ENCODE measurements around the gene CEP112.
"Not testable (repeated sequence)": the region's sequence is repeated elsewhere in the genome, so short reads cannot be mapped to it uniquely, and the experiment has no call there.

CEP112 gene

DNA sequence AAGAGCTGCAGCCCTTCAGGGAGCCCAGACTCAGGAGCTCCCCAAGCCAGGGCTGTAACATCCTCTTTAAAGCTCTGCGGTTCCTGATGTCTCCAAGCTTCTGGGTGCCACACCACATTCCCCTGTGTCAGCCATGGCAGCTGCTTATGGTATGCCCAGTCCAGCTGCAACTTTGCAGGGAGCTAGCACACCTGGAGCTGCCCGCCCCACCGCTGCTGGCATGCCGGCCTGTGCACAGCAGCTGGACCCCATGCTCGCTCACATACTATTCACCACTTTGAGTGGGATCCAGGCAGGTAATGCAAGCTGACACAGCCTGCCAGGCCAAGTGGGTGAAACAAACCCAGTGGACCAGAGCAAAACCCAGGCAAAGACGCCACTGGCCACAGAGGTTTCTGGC lies 324.9 kb downstream of the CEP112 start:
- DNase-seq = no peak

DNA sequence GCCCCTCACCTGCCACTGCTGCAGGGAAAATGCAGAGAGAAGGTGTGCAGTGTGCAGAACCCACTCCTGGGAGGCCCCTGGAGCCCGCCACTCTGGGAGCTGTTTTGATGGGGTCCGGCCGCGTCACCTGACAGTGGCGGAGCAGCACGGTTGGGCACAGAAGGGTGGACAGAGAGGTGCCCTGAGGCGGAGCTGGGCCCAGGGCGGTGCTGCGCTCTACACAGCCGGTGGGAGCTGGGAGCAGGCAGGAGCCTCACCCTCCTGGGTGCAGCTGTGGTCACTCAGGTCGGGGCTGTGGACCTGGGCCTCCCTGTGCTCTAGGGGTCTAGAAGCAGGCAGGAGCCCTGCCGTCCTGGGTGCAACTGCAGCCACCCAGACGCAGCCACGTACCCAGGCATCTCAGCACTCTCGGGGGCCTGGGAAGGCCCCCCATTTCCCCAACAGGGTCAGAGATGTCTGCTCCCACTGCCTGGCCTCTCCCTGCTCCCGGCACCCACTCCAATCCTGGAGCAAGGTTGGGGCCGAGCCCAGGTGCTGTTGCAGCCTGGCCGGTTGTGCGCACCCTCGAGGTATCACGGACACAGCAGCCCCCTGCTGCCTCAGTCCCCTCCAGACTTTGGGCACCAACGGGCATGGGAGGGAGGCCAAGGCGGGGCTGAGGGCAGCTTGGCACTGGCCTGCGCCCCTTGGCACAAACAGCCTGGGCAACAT lies 326.1 kb downstream of the CEP112 start:
- no peak for DNase-seq

GRCh38 chr17:65864394-65864793 lies 327.5 kb downstream of the CEP112 start:
- DNase-seq = no peak

DNA sequence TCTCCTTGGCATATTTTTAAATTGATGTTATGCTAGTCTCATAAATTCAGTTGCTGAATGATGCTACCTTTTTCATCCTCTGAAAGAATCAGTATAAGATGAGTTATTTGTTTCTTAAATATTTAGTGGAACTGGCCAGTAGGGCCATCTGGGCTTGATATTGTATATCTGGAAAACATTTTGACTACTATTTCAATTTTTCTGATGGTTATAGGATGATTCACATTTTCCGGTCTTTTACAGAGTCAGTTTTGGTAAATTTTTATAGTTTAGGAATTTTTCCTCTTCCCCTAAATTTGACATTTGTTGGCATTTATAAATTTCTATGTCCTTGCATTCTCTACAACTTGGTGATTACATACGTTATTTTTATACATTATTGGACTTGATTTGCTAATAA lies 334.2 kb downstream of the CEP112 start:
- no peak for DNase-seq

DNA sequence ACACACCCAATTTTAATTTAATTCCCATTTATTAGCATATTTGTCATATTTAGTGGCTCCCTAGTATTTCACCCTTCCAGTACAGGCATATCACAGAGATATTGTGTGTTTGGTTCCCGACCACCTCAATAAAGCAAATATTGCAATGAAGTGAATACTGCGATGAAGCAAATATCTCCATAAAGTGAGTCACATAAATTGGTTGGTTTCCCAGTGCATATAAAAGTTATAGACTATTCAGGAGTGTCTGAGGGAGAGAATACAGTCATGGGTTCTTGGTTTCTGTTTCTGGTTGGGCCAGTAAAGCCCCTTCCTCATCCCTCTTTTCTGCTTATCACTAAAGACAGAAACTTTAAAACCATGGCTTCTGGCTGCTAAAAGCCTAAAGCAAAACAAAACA lies 335.1 kb downstream of the CEP112 start:
- no peak for DNase-seq

GRCh38 chr17:65855675-65856074 lies 336.3 kb downstream of the CEP112 start:
- no peak for DNase-seq

GRCh38 chr17:65855245-65855644 lies 336.7 kb downstream of the CEP112 start:
- DNase-seq = no peak

DNA sequence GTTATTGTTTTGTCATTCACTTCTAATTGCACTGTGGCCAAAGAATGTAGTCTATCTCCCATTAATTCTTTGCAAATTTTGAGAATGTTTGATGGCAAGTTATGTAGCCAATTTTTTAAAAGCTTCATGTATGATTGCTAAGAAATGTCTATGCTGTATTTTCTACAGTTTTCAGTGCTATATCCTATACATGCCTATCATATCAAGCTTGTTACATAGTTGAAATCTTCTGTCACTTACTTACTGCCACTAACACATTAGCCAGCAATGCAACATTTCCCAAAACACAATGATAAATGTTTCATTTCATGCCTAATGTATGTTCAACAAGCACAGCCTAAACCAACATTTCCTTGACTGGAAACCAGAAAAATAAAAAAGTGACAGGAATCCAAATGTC lies 338.1 kb downstream of the CEP112 start:
- no peak for DNase-seq

- no peak for DNase-seq
Observed at GRCh38 chr17:65852911-65853310, 339.0 kb downstream of the CEP112 start.

DNA sequence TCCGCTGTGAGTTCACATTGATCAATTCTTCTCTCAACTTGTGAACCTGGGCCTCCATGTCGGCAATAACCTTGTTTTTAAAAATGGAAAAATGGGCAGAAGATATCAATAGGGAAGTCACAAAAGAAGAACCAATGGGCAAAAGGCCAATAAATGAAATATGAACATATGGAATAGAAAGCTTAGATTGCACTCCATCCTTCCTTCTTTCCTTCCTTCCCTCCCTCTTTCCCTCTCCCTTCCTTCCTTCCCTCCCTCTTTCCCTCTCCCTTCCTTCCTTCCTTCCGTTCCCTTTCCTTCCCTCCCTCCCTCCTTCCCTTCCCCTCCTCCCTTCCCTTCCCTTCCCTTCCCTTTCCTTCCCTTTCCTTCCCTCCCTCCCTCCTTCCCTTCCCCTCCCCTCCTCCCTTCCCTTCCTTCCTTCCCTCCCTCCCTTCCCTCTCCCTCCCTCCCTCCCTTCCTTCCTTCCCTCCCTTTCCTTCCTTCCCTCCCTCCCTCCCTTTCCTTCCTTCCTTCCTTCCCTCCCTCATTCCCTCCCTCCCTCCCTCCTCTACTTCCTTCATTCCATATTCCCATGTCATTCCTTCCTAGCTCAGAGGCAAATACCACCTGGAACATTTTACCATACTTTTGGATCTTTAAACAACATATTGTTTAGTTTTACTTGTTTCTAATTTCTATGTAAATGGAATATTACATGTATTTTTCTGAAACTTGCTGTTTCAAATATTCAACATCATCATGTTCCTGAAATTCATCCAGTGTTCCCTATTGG lies 339.8 kb downstream of the CEP112 start:
- no peak for DNase-seq

GRCh38 chr17:65850486-65850885 lies 341.4 kb downstream of the CEP112 start:
- no peak for DNase-seq

- no peak for DNase-seq
Observed at GRCh38 chr17:65848751-65849150, 343.2 kb downstream of the CEP112 start.

DNA sequence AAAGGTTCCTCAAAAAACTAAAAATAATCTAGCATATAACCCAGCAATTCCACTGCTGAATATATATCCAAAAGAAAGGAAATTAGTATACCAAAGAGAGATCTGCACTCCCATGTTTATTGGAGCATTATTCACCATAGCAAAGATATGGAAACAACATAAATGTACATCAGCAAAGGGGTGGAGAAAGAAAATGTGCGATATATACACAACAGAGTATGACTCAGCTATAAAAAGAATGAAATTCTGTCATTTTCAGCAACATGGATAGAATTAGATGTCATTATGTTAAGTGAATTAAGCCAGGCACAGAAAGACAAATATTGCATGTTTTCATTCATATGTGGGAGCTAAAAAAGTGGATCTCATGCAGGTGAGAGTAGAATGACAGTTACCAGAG lies 350.8 kb downstream of the CEP112 start:
- DNase-seq = no peak

GRCh38 chr17:65837232-65837631 lies 354.7 kb downstream of the CEP112 start:
- not testable (repeated sequence) for DNase-seq

DNA sequence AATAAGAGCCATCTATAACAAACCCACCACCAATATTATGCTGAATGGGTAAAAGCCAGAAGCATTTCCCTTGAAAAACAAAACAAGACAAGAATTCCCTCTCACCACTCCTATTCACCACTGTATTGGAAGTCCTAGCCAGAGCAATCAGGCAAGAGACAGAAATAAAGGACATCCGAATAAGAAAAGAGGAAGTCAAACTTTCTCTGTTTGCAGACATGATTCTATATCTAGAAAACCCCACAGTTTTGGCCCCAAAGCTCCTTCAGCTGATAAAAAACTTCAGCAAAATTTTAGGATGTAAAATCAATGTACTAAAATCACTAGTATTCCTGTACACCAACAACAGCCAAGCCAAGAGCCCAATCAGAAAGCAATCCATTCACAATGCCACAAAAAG lies 358.7 kb downstream of the CEP112 start:
- DNase-seq = no peak

- DNase-seq = no peak
Observed at GRCh38 chr17:65830356-65830755, 361.6 kb downstream of the CEP112 start.

- DNase-seq = not testable (repeated sequence)
Observed at GRCh38 chr17:65826577-65826976, 365.4 kb downstream of the CEP112 start.

GRCh38 chr17:65824901-65825300 lies 367.0 kb downstream of the CEP112 start:
- DNase-seq = no peak

DNA sequence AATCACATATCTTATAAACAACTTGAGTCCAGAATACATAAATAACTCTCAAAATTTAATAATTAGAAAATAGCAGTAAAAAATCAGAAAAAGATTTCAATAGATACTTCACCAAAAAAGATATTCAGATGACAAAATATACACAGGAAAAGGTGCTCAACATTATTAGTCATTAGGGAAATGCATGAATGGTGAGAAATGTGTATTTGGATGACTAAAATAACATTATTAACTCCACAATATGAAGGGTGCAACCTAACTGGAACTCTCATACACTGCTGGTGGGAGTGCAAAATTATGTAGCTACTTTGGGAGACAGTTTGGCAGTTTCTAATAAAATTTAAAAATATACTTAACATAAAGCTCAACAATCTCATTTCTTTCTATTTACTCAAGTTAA lies 368.2 kb downstream of the CEP112 start:
- no peak for DNase-seq

DNA sequence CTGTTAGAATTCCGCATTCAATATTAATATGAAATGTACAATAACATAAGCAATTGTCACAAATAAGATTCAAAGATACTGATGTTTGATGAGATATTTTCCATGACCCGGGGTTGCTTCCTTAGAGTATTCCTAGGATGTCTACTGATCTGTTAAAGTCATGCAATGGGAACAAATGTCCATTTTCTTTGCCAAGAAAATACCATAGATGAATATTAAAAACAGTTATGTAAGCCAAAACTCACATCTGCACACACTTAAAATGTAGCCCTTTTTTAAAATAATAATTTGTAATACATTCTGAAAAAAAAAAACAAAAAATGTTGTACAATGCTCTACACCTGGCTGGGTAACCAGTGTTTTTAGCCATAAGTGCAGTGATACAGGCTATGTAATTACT lies 371.1 kb downstream of the CEP112 start:
- DNase-seq = no peak

- DNase-seq = no peak
Observed at GRCh38 chr17:65820306-65820705, 371.6 kb downstream of the CEP112 start.

DNA sequence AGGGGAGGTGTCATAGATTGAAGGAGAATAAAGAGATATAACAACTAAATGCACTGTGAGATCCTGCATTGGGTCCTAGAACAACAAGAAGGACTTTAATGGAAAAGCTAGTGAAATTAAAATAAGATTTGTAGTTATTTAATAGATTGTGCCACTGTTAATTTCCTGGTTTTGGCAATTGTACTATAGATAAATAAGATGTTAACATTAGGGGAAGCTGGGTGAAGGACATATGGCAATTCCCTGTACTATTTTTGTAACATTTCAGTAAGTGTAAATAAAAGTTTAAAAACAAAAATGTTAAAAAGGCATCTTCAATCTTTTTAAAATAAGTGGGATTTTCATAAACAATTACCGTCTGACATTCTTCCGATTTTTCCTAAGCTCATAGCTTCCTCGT lies 372.1 kb downstream of the CEP112 start:
- no peak for DNase-seq

GRCh38 chr17:65817951-65818350 lies 374.0 kb downstream of the CEP112 start:
- no peak for DNase-seq

- DNase-seq = no peak
Observed at GRCh38 chr17:65814418-65814817, 377.5 kb downstream of the CEP112 start.

DNA sequence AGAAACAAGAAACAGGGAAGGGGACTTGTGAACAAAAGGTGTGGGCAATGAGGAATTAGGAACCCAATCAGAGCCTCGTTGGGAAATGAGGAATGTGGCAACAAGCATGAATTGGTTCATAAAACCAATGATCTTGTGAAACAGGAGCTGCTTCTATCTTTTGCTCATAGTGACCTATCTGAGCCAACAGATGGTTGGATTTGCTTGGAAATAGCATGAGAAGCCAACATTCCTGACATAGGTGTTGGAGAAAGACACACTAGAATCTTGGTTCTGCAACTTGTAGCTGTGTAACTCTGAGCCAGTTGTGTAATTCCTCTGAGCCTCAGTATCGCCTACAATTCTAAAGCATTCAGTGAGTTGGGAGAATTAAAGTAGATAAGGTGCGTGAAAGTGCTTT lies 378.6 kb downstream of the CEP112 start:
- DNase-seq = no peak

Data from CD4-positive, alpha-beta T cell treated with Interleukin-15 for 1 hour (primary cell).